ENCODE data around the gene TRIM36. TPM values are rescaled to one million over a fixed set of nuclear protein-coding genes. Genes with fewer than 3 reads are reported as not detected.

Gene TRIM36
- polyA plus RNA-seq, 1 of the 3 experiments (the other 2 are of a cell fraction): 0.16 TPM

Other genes with a start within 250 kb of the TRIM36 start
- gene PGGT1B, start 93.0 kb upstream of the TRIM36 start, polyA plus RNA-seq (2012; rRNA removed): 0.69 and 0.99 TPM in 2 replicates
- 2.3 and 2.4 TPM in 2 replicates for gene CCDC112, start 126.7 kb upstream of the TRIM36 start, polyA plus RNA-seq (2012; rRNA removed)